SK-N-SH (cell line): ENCODE results near the gene SERBP1.

Experiments used
- CTCF ChIP-seq: fragments of 200-600 bp; sonication (generic); IDR thresholded peaks from 2 replicates; pipeline ENCODE4 v1.6.1; 2017; ENCODE audit warnings: antibody characterized with exemption, mild to moderate bottlenecking, moderate library complexity
- EZH2phosphoT487 ChIP-seq: fragments of 200-600 bp; sonication (generic); IDR thresholded peaks from 2 replicates; pipeline ENCODE4 v1.6.1; 2017; ENCODE audit warnings: low read depth, mixed run types, mild to moderate bottlenecking, antibody characterized with exemption, moderate library complexity, borderline replicate concordance
- MAX ChIP-seq: IDR thresholded peaks from 2 replicates; pipeline ENCODE4 v1.4.0; 2012; ENCODE audit warnings: low read depth
- MEF2A ChIP-seq: IDR thresholded peaks from 2 replicates; pipeline ENCODE4 v1.4.0; 2012; ENCODE audit warnings: low read depth, borderline replicate concordance
- NFIC ChIP-seq: IDR thresholded peaks from 2 replicates; pipeline ENCODE4 v1.4.0; 2012; ENCODE audit warnings: borderline replicate concordance
- PBX3 ChIP-seq: IDR thresholded peaks from 2 replicates; pipeline ENCODE4; 2012
- POLR2AphosphoS5 ChIP-seq: IDR thresholded peaks from 2 replicates; pipeline ENCODE4 v1.6.1; 2012; ENCODE audit warnings: low read depth, low read length
- RFX5 ChIP-seq: IDR thresholded peaks from 2 replicates; pipeline ENCODE4 v1.6.1; 2012; ENCODE audit warnings: mild to moderate bottlenecking, improper control_type of control experiment, low read length
- USF1 ChIP-seq: IDR thresholded peaks from 2 replicates; pipeline ENCODE4 v1.4.0; 2012; ENCODE audit warnings: low read depth, borderline replicate concordance
- YY1 ChIP-seq: IDR thresholded peaks from 2 replicates; pipeline ENCODE4 v1.4.0; 2012; ENCODE audit warnings: low read depth, mild to moderate bottlenecking

GRCh38 chr1:67451356-67451755 is 21.2 kb upstream of the SERBP1 start:
- TF ChIP-seq USF1 (no peak), YY1 (no peak), CTCF (no peak), MEF2A (no peak), EZH2phosphoT487 (no peak), NFIC (no peak), POLR2AphosphoS5 (no peak), RFX5 (no peak), MAX (no peak), PBX3 (no peak)
